ENCODE data around the gene PELI1.

DNA sequence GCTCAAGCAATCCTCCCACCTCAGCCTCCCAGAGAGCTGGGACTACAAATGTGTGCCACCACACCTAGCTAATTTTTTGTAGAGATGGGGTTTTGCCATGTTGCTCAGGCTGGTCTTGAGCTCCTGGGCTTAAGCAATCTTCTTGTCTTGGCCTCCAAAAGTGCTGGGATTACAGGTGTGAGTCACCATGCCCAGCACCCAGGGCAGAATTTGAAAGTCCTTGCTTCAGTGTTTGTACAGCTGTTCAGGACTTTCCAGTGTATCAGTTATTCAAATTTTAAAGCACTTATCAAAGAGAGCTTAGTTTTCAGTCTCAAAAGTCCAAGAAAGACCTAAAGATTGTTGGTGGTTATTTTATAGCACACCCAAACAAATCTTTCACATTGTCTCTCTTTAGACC, 81.4 kb downstream of the PELI1 start:
- TF ChIP-seq, protein P1, sequence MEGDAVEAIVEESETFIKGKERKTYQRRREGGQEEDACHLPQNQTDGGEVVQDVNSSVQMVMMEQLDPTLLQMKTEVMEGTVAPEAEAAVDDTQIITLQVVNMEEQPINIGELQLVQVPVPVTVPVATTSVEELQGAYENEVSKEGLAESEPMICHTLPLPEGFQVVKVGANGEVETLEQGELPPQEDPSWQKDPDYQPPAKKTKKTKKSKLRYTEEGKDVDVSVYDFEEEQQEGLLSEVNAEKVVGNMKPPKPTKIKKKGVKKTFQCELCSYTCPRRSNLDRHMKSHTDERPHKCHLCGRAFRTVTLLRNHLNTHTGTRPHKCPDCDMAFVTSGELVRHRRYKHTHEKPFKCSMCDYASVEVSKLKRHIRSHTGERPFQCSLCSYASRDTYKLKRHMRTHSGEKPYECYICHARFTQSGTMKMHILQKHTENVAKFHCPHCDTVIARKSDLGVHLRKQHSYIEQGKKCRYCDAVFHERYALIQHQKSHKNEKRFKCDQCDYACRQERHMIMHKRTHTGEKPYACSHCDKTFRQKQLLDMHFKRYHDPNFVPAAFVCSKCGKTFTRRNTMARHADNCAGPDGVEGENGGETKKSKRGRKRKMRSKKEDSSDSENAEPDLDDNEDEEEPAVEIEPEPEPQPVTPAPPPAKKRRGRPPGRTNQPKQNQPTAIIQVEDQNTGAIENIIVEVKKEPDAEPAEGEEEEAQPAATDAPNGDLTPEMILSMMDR (IDR thresholded peaks at IDR 0.05) = no peak
- TF ChIP-seq POLR2A (IDR thresholded peaks at IDR 0.05) = no peak

Data from body of pancreas (tissue), 4 donors.